ENCODE data around the gene DNALI1.

The DNALI1 gene

GRCh38 chr1:37612186-37612585 is 55.4 kb downstream of the DNALI1 start:
- Histone ChIP-seq H3K27me3 (ENCODE audit: low read depth, low read length) (peaks cover 23% of the 10 kb centered on the region; the same call in 1 of the 2 replicates), H3K4me3 (ENCODE audit: low read length) (no peak overlapping the region)

GRCh38 chr1:37614105-37614504 is 57.4 kb downstream of the DNALI1 start:
- H4K20me1 ChIP-seq (ENCODE audit: insufficient read depth, low read length) = no peaks in the 10 kb centered on the region
- no peak overlapping the region for H3K9ac ChIP-seq (ENCODE audit: low read length)
- H3K4me3 ChIP-seq (ENCODE audit: low read length) = no peak overlapping the region
- H3K27me3 ChIP-seq (ENCODE audit: low read depth, low read length) = peaks cover 23% of the 10 kb centered on the region; the same call in 1 of the 2 replicates
- no peaks in the 10 kb centered on the region for H3K36me3 ChIP-seq (replicated peaks; ENCODE audit: low read depth, low read length)
- H3K79me2 ChIP-seq (ENCODE audit: low read length) = no peaks in the 10 kb centered on the region
- TF ChIP-seq CTCF (IDR thresholded peaks at IDR 0.05; ENCODE audit: low read depth, low read length) (no peak), EZH2phosphoT487 (IDR thresholded peaks at IDR 0.05; ENCODE audit: low read depth) (no peak)
- H3K9me3 ChIP-seq (ENCODE audit: insufficient read depth, low read length) = no peaks in the 10 kb centered on the region
- H3K4me2 ChIP-seq (ENCODE audit: low read length) = no peak overlapping the region
- no peak overlapping the region for H2AFZ ChIP-seq (ENCODE audit: low read depth, low read length)
- no peak overlapping the region for H3K27ac ChIP-seq (ENCODE audit: low read length)
- H3K4me1 ChIP-seq (ENCODE audit: low read length) = no peaks in the 10 kb centered on the region

More at GRCh38 chr1:37612186-37612585, 55.4 kb downstream of the DNALI1 start:
- H3K36me3 ChIP-seq (replicated peaks; ENCODE audit: low read depth, low read length) = no peaks in the 10 kb centered on the region
- TF ChIP-seq CTCF (IDR thresholded peaks at IDR 0.05; ENCODE audit: low read depth, low read length) (no peak), EZH2phosphoT487 (IDR thresholded peaks at IDR 0.05; ENCODE audit: low read depth) (no peak)
- no peak overlapping the region for H3K9ac ChIP-seq (ENCODE audit: low read length)
- no peak overlapping the region for H3K4me2 ChIP-seq (ENCODE audit: low read length)
- H4K20me1 ChIP-seq (ENCODE audit: insufficient read depth, low read length) = no peaks in the 10 kb centered on the region
- H3K27ac ChIP-seq (ENCODE audit: low read length) = no peak overlapping the region
- H3K79me2 ChIP-seq (ENCODE audit: low read length) = no peaks in the 10 kb centered on the region
- no peaks in the 10 kb centered on the region for H3K9me3 ChIP-seq (ENCODE audit: insufficient read depth, low read length)
- no peak overlapping the region for H2AFZ ChIP-seq (ENCODE audit: low read depth, low read length)
- H3K4me1 ChIP-seq (ENCODE audit: low read length) = no peaks in the 10 kb centered on the region

- no peaks in the 10 kb centered on the region for H3K9me3 ChIP-seq (ENCODE audit: insufficient read depth, low read length)
- H3K27me3 ChIP-seq (ENCODE audit: low read depth, low read length) = peaks cover 17% of the 10 kb centered on the region; the same call in 1 of the 2 replicates
- no peaks in the 10 kb centered on the region for H3K79me2 ChIP-seq (ENCODE audit: low read length)
- H3K4me3 ChIP-seq (ENCODE audit: low read length) = no peak overlapping the region
- TF ChIP-seq EZH2phosphoT487 (IDR thresholded peaks at IDR 0.05; ENCODE audit: low read depth) = no peak
- no peak for TF ChIP-seq CTCF (IDR thresholded peaks at IDR 0.05; ENCODE audit: low read depth, low read length)
- no peak overlapping the region for H3K27ac ChIP-seq (ENCODE audit: low read length)
- H3K4me1 ChIP-seq (ENCODE audit: low read length) = no peaks in the 10 kb centered on the region
- no peaks in the 10 kb centered on the region for H4K20me1 ChIP-seq (ENCODE audit: insufficient read depth, low read length)
- H2AFZ ChIP-seq (ENCODE audit: low read depth, low read length) = no peak overlapping the region
- H3K4me2 ChIP-seq (ENCODE audit: low read length) = no peak overlapping the region
- no peaks in the 10 kb centered on the region for H3K36me3 ChIP-seq (replicated peaks; ENCODE audit: low read depth, low read length)
- H3K9ac ChIP-seq (ENCODE audit: low read length) = no peak overlapping the region
Observed at GRCh38 chr1:37616330-37616729, 59.6 kb downstream of the DNALI1 start.
